CD4-positive, alpha-beta T cell treated with Interleukin-1 beta for 1 hour (primary cell): ENCODE results near the gene ATP9A.

Experiments
- DNase-seq, 2 donors: peaks; one replicate each; pipeline ENCODE4 v3.0.0-alpha.2; 2020 to 2022

Gene ATP9A

GRCh38 chr20:51720854-51721253 is 47.3 kb downstream of the ATP9A start:
- no peak for DNase-seq

GRCh38 chr20:51720384-51720783 is 47.8 kb downstream of the ATP9A start:
- no peak for DNase-seq

GRCh38 chr20:51715856-51716185 is 52.4 kb downstream of the ATP9A start:
- DNase-seq: no peak

GRCh38 chr20:51715163-51715855 is 52.9 kb downstream of the ATP9A start:
- no peak for DNase-seq

GRCh38 chr20:51713213-51713598 is 55.0 kb downstream of the ATP9A start:
- no peak for DNase-seq

- DNase-seq: no peak
These were observed 55.5 kb downstream of the ATP9A start for GRCh38 chr20:51712501-51713212.

GRCh38 chr20:51711426-51711825 is 56.8 kb downstream of the ATP9A start:
- DNase-seq: no peak

- no peak for DNase-seq
These were observed 57.8 kb downstream of the ATP9A start for GRCh38 chr20:51710361-51710894.

GRCh38 chr20:51705400-51705799 is 62.8 kb downstream of the ATP9A start:
- no peak for DNase-seq

- DNase-seq: no peak
These were observed 64.5 kb downstream of the ATP9A start for GRCh38 chr20:51703400-51704287.

- DNase-seq: no peak
These were observed 65.6 kb downstream of the ATP9A start for GRCh38 chr20:51702556-51702955.

- DNase-seq: peak in 1 of 2 donors; percentile 27
These were observed 67.3 kb downstream of the ATP9A start for GRCh38 chr20:51700809-51701285.

- no peak for DNase-seq
These were observed 69.9 kb downstream of the ATP9A start for GRCh38 chr20:51698252-51698651.

GRCh38 chr20:51697096-51697826 is 70.9 kb downstream of the ATP9A start:
- DNase-seq: no peak

- DNase-seq: no peak
These were observed 71.7 kb downstream of the ATP9A start for GRCh38 chr20:51696304-51697071.

GRCh38 chr20:51695574-51696303 is 72.5 kb downstream of the ATP9A start:
- no peak for DNase-seq

GRCh38 chr20:51692806-51693400 is 75.3 kb downstream of the ATP9A start:
- DNase-seq: no peak

- no peak for DNase-seq
These were observed 76.5 kb downstream of the ATP9A start for GRCh38 chr20:51691703-51692102.

GRCh38 chr20:51688600-51689244 is 79.5 kb downstream of the ATP9A start:
- DNase-seq: no peak

- no peak for DNase-seq
These were observed 80.6 kb downstream of the ATP9A start for GRCh38 chr20:51687630-51688029.
